Bronchus fibroblast of lung (primary cell): ENCODE data around the gene SOCS6. TPM values are rescaled to one million over a fixed set of nuclear protein-coding genes. Genes with fewer than 3 reads are reported as not detected.

Source experiments
- total RNA-seq: library from RNA; depleted of rRNA; stranded (reverse); fragments of >200 nt; gene quantifications from 2 replicates; pipeline ENCODE4 v1.2.3, GENCODE V29; 2015

SOCS6 gene, protein sequence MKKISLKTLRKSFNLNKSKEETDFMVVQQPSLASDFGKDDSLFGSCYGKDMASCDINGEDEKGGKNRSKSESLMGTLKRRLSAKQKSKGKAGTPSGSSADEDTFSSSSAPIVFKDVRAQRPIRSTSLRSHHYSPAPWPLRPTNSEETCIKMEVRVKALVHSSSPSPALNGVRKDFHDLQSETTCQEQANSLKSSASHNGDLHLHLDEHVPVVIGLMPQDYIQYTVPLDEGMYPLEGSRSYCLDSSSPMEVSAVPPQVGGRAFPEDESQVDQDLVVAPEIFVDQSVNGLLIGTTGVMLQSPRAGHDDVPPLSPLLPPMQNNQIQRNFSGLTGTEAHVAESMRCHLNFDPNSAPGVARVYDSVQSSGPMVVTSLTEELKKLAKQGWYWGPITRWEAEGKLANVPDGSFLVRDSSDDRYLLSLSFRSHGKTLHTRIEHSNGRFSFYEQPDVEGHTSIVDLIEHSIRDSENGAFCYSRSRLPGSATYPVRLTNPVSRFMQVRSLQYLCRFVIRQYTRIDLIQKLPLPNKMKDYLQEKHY
- 10.4 and 14.1 TPM in 2 replicates for total RNA-seq

GRCh38 chr18:70288851-70289328 is at the start of gene SOCS6:
Gene SOCS6 (plus strand): TSS chr18:70289045. CDS start chr18:70324669, 35,624 bp downstream.

Other genes starting within 250 kb of the SOCS6 start
- gene RTTN, start 83.4 kb upstream of the SOCS6 start, total RNA-seq, result 9.4 and 10.6 TPM in 2 replicates